Left ventricle myocardium inferior (tissue), 1 donor: ENCODE results near the gene HMG20A. TPM values are rescaled to one million over a fixed set of nuclear protein-coding genes. Genes with fewer than 3 reads are reported as not detected.

Experiments
- DNase-seq: peaks from one replicate; pipeline ENCODE4 v3.0.0-alpha.2; 2020
- H3K27ac ChIP-seq: fragments of 200-600 bp; replicated peaks from 2 replicates; pipeline ENCODE4 v1.8.0; 2021
- H3K27me3 ChIP-seq: fragments of 200-600 bp; 2 replicates; pipeline ENCODE4 v1.8.0; 2021; ENCODE audit warnings: low read depth
- H3K36me3 ChIP-seq: fragments of 200-600 bp; 2 replicates; pipeline ENCODE4 v1.8.0; 2021
- H3K4me1 ChIP-seq: fragments of 200-600 bp; 2 replicates; pipeline ENCODE4 v1.8.0; 2021
- H3K4me3 ChIP-seq: fragments of 200-600 bp; 2 replicates; pipeline ENCODE4 v1.8.0; 2021; ENCODE audit warnings: mild to moderate bottlenecking, moderate library complexity
- H3K9me3 ChIP-seq: fragments of 200-600 bp; replicated peaks from 2 replicates; pipeline ENCODE4 v1.8.0; 2021
- CTCF ChIP-seq: fragments of 200-600 bp; IDR thresholded peaks from 2 replicates; pipeline ENCODE4 v1.8.0; 2021; ENCODE audit warnings: antibody characterized with exemption, mild to moderate bottlenecking, borderline replicate concordance
- intact Hi-C: fragments of 100-400 bp; cut with micrococcal nuclease; formaldehyde crosslinking; loops from one replicate; pipeline ENCODE4 v1.11.0; 2022
- total RNA-seq: library from RNA; stranded (reverse); fragmentation: NEBNext Ultra II Directional; extraction: Animal tissue kit (Norgen Biotek cat#: 25700); gene quantifications from one replicate; pipeline ENCODE4 v1.2.1, GENCODE V29; 2021
- donor health status: DM: no; HTN: yes; CAD: no; lungs with severe emphysema.

The HMG20A gene
- total RNA-seq, 1 donor from 2014 or later, result 30.5 TPM

GRCh38 chr15:77425104-77425503, 4.4 kb downstream of the HMG20A start:
- no peaks in the 10 kb centered on the region for H3K36me3 ChIP-seq
- no peaks in the 10 kb centered on the region for H3K9me3 ChIP-seq
- no peak overlapping the region for H3K4me3 ChIP-seq
- intact Hi-C loops, result no loop called here
- TF ChIP-seq CTCF, result no peak
- peaks cover 71% of the 10 kb centered on the region for H3K4me1 ChIP-seq
- no peaks in the 10 kb centered on the region for H3K27me3 ChIP-seq
- DNase-seq, result no peak
- no peak overlapping the region for H3K27ac ChIP-seq

DNA sequence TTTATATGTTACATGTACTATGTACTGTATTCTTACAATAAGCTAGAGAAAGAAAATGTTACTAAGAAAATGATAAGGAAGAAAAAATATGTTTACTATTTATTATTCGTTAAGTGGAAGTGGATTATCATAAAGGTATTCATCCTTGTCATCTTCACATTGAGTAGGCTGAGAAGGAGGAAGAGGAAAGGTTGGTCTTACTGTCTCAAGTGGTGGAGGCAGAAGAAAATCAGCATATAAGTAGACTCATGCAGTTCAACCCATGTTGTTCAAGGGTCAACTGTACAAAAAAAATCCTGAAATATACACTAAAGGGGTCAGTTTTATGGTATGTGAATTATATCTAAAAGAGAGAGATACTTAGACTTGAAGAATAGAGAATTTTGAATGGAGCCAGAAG, 5.7 kb downstream of the HMG20A start:
- DNase-seq, result no peak
- no peaks in the 10 kb centered on the region for H3K9me3 ChIP-seq
- no peaks in the 10 kb centered on the region for H3K27me3 ChIP-seq
- H3K4me1 ChIP-seq, result peaks cover 77% of the 10 kb centered on the region
- intact Hi-C loops, result no loop called here
- no peaks in the 10 kb centered on the region for H3K36me3 ChIP-seq
- no peak for TF ChIP-seq CTCF
- H3K4me3 ChIP-seq, result no peak overlapping the region
- H3K27ac ChIP-seq, result no peak overlapping the region

- no peaks in the 10 kb centered on the region for H3K9me3 ChIP-seq
- peaks cover 72% of the 10 kb centered on the region for H3K4me1 ChIP-seq
- no peak for TF ChIP-seq CTCF
- intact Hi-C loops, result no loop called here
- H3K27me3 ChIP-seq, result no peaks in the 10 kb centered on the region
- no peak for DNase-seq
- H3K36me3 ChIP-seq, result no peaks in the 10 kb centered on the region
- no peak overlapping the region for H3K27ac ChIP-seq
- no peak overlapping the region for H3K4me3 ChIP-seq
Measured at GRCh38 chr15:77426871-77427270, 6.2 kb downstream of the HMG20A start.

- DNase-seq, result no peak
Measured at GRCh38 chr15:77430213-77430612, 9.5 kb downstream of the HMG20A start.

GRCh38 chr15:77430652-77431051, 10.0 kb downstream of the HMG20A start:
- Histone ChIP-seq H3K4me3 (no peak overlapping the region), H3K9me3 (no peaks in the 10 kb centered on the region), H3K27ac (no peak overlapping the region), H3K27me3 (no peaks in the 10 kb centered on the region), H3K36me3 (no peaks in the 10 kb centered on the region), H3K4me1 (peaks cover 42% of the 10 kb centered on the region)
- intact Hi-C loops, result no loop called here
- no peak for DNase-seq
- TF ChIP-seq CTCF, result no peak

More at GRCh38 chr15:77430213-77430612, 9.5 kb downstream of the HMG20A start:
- Histone ChIP-seq H3K4me3 (no peak overlapping the region), H3K4me1 (peaks cover 46% of the 10 kb centered on the region), H3K9me3 (no peaks in the 10 kb centered on the region), H3K27ac (no peak overlapping the region), H3K27me3 (no peaks in the 10 kb centered on the region), H3K36me3 (no peaks in the 10 kb centered on the region)
- no peak for TF ChIP-seq CTCF
- intact Hi-C loops, result no loop called here

GRCh38 chr15:77436822-77437221, 16.1 kb downstream of the HMG20A start:
- Histone ChIP-seq H3K4me3 (no peak overlapping the region), H3K27me3 (no peaks in the 10 kb centered on the region), H3K9me3 (no peaks in the 10 kb centered on the region), H3K4me1 (peaks cover 28% of the 10 kb centered on the region), H3K27ac (no peak overlapping the region), H3K36me3 (no peaks in the 10 kb centered on the region)
- DNase-seq, result no peak
- no peak for TF ChIP-seq CTCF
- intact Hi-C loops, result no loop called here
